ENCODE measurements around the gene MYO1E.

DNA sequence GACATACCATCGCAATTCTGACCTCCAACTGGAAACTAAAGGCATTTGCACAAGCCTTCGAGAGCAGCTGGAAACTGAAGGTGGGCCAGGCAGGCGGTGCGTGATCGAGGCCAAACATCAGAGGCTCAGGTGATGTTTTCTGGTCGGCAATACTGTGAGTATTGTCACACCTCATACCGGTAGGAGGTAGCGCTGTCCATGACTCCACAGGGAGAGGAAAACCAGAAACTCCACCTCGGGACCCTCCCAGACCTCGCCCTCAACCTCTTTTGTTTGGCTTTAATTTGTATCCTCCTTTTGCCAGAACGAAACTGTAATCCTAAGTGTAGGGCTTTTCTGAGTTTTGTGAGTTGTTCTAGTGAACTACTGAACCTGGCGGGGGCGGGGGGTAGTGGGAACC is 122.4 kb downstream of the MYO1E start:
- no peak for TF ChIP-seq POLR2A (IDR thresholded peaks at IDR 0.05; ENCODE audit: low read depth, low read length)
- TF ChIP-seq, protein P1, sequence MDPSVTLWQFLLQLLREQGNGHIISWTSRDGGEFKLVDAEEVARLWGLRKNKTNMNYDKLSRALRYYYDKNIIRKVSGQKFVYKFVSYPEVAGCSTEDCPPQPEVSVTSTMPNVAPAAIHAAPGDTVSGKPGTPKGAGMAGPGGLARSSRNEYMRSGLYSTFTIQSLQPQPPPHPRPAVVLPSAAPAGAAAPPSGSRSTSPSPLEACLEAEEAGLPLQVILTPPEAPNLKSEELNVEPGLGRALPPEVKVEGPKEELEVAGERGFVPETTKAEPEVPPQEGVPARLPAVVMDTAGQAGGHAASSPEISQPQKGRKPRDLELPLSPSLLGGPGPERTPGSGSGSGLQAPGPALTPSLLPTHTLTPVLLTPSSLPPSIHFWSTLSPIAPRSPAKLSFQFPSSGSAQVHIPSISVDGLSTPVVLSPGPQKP (IDR thresholded peaks at IDR 0.05; ENCODE audit: borderline replicate concordance, low read depth, low read length) = no peak
- TF ChIP-seq, protein P2, sequence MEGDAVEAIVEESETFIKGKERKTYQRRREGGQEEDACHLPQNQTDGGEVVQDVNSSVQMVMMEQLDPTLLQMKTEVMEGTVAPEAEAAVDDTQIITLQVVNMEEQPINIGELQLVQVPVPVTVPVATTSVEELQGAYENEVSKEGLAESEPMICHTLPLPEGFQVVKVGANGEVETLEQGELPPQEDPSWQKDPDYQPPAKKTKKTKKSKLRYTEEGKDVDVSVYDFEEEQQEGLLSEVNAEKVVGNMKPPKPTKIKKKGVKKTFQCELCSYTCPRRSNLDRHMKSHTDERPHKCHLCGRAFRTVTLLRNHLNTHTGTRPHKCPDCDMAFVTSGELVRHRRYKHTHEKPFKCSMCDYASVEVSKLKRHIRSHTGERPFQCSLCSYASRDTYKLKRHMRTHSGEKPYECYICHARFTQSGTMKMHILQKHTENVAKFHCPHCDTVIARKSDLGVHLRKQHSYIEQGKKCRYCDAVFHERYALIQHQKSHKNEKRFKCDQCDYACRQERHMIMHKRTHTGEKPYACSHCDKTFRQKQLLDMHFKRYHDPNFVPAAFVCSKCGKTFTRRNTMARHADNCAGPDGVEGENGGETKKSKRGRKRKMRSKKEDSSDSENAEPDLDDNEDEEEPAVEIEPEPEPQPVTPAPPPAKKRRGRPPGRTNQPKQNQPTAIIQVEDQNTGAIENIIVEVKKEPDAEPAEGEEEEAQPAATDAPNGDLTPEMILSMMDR (conservative IDR thresholded peaks at IDR 0.05; ENCODE audit: low read depth, low read length) = no peak
- no peak for TF ChIP-seq RFX5 (IDR thresholded peaks at IDR 0.05; ENCODE audit: low read depth, low read length)
- TF ChIP-seq CEBPB (IDR thresholded peaks at IDR 0.05; ENCODE audit: low read depth, low read length) = no peak

Measured in IMR-90 (cell line).